HG03159 (cell line): Measurements from ENCODE around the gene ALAS1.
"Not testable (repeated sequence)": the region's sequence is repeated elsewhere in the genome, so short reads cannot be mapped to it uniquely, and the experiment has no call there.

ENCODE experiments used
- ATAC-seq: cut with Tn5 transposase; IDR thresholded peaks from one replicate; pipeline ENCODE4 v1.9.1; 2021; ENCODE audit warnings: mild to moderate bottlenecking, moderate library complexity; ENCODE audit not compliant: unreplicated experiment

The ALAS1 gene

DNA sequence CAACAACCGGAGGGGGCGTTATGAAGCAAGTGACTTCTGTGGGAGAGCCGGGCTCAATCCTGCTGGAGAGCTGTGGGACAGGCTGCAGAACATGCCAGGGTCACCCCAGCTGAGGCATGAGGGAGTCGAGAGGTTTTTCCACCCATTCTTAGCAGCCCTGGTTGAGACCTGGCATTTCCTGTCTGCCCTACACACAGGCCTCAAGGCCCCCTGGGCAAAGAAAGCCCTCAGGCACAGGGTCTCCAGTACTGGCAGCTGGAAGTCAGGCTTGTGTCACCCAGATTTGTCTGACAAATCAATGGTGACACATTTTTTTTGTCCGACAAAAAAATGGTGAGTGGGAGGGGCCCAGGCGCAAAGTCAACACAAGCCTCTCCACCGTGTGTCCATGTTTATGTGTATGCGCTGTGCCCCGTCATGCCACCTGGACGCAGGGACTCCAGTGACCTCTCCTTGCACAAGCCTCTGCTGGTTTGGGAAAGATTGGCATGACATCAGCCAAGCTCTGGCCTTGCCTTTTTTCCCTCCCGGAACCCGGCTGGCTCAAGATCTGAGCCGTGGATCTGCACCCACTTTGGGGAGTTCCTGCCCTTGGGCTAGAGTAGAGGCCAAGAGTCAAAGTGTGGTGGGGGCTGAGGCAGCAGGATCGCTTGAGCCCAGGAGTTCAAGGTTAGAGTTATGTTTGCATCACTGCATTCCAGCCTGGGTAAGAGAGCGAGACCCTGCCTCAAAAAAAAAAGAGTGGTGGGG lies 20.8 kb upstream of the ALAS1 start:
- no peak for ATAC-seq

DNA sequence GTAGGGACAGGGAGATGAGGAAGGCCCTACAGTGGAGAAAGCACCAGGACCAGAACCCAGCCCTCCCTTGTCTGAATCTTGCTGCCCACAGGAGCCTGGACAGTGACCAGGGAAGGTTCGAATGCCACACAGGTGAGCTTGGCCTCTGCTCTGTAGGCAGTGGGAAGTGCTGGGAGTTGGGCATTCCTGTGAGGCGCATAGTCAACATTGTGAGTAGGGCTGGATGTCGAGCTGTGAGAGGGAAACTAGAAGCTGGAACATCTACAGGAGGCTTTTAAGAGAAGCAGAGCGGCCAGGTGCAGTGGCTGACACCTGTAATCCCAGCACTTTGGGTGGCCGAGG lies 20.3 kb upstream of the ALAS1 start:
- no peak for ATAC-seq

DNA sequence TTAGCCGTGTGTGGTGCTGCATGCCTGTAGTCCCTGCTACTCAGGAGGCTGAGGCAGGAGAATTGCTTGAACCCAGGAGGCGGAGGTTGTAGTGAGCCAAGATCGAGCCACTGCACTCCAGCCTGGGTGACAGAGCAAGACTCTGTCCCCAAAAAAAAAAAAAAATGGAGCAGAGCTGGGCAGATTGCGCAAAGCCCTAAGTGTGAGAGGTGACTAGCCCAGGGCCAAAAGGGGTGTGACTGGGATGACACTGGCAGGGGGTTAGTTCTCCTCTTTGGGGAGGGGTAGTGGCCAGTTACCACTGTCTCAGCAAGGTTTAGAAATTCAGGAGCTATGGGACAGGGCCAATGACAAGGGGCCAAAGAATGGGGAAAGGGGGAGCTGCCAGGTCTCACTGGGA lies 19.8 kb upstream of the ALAS1 start:
- ATAC-seq, result not testable (repeated sequence)

DNA sequence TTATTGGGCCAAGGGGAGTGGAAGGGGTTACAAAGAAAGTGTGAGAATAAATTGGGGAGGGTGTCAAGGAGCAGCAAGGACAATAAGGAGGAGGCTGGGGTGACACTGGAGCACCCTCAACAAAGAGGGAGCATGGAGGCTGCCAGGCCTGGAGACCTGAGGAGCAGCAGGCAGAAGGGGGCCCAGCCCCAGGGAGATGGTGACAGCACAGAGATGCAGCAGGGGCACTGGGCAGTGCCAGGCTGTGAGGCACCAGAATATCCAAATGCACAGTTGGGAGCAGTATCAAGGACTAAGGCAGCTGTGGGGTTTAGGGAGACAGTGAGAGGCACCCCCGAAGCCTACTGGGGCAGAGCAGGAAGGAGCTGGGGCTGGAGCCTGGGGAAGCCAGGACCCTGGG lies 19.4 kb upstream of the ALAS1 start:
- no peak for ATAC-seq

DNA sequence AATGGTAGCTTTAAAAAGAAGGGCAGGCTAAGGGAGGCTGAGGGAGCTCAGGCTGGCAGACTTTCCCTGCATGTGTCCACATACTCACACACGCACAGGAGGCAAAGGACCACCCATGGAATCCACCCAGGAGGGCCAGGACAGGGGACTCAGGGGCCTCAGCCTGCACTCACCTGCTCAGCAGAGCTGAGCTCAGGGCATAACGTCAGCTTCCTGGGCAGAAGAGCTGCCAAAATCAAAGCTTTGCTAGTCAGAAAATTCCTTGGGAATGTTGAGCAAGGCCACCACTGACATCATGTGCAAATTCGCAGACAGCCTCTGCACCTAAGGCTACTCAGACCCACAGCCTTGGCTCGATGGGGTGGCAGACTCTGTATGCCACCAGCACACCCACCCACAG lies 16.4 kb upstream of the ALAS1 start:
- ATAC-seq, result no peak

DNA sequence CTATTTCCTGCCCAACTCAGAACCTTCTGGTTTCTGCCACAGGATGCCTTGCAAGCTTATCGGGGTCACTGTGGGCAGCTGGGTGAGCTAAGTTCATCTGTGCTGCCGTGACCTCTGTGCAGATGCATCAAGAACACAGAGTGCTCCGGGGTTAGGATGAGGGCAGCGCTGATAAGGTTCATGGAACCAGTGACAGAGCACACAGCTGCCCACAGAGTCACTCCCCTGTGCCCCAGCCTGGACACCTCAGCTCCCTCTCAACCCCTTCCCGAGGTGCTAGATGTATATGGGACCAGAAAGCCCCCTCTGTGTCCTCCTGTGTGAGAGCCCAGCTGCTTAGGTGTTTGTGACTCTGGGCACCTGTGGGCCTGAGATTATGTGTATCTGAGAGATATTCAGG lies 15.8 kb upstream of the ALAS1 start:
- no peak for ATAC-seq

DNA sequence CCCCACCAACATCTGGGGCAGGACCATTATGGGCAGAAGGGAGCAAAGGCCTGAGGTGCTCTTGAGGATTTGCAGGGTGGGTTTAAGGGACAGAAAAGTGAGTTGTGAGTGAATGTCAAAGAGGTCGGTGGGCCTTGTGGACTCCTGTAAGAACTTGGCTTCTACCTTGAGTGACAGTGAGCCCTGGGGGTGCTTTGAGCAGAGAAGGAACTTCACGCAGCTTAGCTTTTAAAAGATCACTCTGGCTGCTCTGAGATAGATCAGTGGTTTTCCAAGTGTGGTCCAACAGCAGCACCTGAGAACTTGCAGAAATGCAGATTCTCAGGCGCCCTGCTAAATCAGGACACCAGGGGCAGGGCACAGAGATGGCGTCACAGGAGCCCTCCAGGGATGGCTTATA lies 15.3 kb upstream of the ALAS1 start:
- no peak for ATAC-seq

DNA sequence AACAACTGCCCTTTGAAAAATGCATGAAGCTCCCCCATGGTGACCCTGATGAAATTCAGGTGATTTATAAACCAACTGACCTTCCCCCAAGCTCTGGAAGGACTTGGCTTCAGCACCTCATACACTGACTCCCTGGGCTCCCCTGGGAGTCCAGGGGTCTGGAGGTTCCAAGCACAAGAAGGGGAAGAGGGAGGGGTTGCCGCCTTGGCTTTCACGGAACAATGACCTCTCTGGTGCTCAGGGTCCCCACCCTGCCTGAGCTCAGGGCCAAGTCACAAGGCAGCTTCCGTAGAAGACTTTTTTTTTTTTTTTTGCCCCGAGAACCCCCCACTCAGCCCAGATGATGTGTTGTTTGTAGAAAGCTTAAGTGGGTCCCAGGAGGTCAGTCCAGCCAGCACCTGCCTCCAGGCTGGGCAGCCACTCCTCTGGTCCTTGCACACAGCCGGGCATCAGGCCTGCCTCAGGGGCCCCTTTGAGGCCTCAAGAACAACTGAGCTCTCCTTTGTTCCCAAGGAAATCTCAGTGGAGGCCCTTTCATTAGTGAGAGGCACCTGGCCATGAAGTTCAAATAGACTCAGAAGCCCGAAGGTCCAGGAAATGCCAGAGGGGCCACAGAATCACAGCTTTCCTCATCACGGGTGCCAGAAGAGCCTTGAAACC lies 14.0 kb upstream of the ALAS1 start:
- ATAC-seq, result no peak

DNA sequence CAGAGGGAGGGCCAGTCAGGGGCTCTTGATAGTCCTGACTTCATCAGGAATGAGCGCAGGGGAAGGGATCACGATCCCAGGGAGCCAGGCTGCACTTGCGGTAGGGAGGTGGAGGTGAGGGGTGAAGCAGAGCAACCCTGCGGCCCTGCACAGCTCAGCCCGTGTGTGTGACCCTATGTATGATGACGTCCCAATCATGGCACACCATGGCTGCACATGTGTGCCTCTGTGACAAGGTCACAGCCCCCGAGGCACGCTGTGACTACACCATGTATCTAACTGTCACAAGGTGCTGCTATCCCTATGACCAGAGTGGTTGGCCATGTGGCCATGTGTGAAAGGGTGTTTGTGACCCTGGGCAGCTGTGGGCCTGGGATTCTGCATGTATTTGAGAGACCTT lies 13.3 kb upstream of the ALAS1 start:
- ATAC-seq, result no peak

DNA sequence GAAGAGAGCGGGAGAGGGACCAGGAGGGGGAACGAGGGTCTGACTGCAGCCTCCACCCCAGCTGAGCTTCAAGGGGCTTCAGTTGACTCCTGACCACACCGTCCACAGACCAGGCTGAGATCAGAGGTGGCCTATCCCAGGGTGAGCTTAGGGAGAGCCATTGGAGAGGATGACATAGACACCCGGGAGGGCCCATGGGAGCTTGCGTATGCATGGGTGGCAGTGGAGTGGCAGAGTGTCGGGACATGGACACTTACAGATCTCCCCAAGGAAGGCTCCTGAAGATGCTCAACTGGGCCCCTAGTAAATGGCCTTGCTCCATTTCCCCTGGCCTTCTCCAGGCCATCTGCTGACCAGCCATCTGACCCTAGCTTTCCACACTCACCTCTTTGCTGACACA lies 12.6 kb upstream of the ALAS1 start:
- no peak for ATAC-seq

DNA sequence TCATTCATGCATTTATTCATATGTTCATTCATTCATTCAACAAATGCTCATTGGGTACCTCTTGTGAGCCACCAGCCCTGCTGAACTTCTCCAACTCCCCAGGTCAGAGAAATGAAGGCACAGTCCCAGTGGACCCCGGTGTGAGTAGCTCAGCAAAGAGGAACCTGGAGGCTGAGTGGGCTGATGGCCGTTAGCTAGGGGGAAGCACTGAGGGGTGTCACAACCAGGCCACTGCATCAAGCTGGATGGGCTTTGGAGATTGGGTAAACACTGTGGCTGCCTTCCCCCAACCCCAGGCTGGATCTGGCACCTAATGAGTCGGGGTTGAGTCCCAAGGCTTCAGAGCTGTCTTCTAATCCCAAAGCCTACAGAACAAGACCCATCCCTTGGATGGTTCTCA lies 12.1 kb upstream of the ALAS1 start:
- no peak for ATAC-seq

DNA sequence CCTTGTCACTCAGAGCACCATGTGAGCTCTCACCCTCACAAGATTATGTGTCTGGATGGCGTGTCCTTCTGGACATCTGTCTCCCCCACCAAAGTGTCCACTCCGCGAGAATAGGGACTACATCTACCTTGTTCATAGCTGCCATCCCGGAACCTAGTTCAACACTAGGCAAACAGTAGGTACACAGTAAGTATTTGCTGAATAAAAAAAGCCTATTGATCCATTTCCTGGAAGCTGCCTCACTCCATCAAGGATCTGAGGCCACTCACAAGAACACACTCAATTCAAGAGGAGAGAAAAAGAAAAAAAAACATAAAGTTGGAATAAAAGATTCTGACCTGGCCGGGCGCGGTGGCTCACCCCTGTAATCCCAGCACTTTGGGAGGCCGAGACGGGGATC lies 11.2 kb upstream of the ALAS1 start:
- no peak for ATAC-seq

DNA sequence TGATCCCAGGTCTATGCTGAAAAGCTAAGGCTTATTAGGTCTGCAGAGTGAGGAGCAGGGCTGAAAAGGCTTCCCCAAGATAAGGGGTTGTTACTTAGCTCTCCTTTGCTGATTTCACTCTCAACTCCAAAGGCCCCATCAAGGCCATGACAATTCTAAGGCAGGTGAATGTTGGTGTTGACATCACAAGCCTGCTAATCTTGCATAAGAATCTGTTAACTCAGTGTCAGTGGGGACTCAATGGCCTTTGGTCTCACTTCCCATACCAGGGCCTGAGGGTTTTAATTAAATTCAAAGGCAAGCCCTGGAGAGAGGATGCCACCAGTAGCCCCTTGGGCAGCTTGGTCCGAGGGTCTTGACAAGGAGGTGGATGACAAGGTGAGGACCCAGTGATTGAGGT lies 9.4 kb upstream of the ALAS1 start:
- no peak for ATAC-seq

DNA sequence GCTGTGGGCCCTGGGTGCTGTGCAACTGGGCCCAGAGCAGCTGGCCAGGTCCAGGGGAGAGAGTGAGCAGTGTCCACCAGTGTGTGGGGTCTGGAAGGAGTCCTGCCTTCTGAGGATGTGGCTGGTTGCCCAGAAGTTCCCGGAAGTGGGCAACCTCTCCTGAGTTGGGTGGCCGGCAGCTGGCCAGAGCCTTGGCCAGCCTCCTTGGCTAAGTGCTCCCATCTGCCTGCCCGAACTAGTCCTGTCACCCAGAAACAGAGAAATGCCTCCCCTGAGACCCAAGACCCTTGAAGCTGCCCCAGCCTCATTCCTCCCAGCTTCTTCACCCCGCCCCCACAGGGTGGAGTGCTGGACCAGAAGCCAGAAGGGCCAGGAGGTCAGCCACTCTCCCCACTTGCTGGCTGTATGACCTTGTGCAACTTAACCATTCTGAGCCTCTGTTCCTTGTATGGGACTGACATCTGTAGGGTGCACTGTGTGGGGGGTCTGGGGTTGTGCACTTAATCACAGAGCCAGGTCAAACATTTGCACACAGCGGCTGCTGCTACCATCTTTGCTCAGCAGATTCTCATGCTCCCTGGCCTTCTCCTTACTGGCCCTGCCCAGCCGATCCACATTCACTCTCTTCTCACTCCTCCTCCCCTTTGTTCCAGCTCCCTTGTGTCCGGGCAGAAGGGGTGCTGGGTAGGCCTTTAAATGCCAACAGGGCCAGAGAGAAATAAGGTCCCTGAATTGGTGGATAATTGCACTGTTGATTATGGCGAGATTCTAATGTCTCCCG lies 7.5 kb upstream of the ALAS1 start:
- ATAC-seq, result no peak

DNA sequence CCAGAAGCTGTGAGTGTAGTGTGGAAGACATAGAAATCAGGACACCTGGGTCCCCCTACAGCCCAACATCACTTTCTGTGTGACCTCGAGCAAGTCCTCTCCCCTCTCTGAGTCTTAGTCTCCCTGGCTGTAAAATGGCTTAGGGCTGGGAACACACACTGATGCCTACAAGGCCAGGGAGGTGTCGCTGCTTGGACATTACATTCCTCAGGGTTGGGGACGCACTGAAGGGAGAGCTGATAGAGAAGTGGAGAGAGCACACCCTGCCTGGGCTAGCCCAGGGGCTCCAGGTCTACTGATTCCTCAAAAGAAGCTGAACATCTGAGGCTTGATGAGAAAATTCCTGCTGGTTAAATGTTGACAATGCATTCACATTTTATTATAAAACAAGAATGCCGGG lies 6.3 kb upstream of the ALAS1 start:
- no peak for ATAC-seq

DNA sequence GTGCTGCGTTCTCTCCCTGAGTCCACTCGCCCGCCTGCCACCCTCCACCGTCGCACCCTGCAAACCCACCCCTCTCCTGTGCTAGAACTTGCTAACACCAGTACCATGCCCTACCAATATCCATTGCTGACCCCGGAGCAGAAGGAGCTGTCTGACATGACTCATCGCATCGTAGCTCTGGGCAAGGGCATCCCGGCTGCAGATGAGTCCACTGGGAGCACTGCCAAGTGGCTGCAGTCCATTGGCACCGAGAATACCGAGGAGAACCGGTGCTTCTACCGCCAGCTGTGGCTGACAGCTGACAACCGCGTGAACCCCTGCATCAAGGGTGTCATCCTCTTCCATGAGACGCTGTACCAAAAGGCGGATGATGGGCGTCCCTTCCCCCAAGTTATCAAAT lies 4.9 kb upstream of the ALAS1 start:
- no peak for ATAC-seq

DNA sequence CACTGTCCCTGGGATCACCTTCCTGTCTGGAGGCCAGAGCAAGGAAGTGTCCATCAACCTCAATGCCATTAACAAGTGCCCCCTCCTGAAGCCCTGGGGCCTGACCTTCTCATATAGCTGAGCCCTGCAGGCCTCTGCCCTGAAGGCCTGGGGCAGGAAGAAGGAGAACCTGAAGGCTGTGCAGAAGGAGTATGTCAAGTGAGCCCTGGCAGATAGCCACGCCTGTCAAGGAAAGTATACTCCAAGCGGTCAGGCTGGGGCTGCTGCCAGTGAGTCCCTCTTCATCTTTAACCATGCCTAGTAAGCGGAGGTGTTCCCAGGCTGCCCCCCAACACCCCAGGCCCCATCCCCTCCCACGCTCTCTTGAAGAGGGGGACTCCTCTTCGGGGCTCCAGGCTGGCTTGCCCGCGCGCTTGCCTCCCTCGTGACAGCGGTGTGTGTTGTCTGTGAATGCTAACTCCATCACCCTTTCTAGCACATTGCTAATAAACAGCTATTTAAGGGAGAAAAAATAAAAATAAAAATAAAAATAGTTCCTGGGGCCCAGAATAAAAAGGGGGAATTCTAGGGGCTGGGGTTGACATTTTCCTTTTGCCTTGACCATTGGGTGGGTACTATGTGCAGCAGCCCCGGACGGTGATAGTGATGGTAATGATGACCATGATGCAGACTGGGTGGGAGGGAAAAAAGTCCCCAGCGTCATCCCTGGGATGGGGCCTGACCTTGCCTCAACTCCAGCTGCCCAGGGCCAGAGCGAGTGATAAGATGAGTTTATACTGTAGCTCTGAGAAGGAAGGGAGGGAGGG lies 3.3 kb upstream of the ALAS1 start:
- ATAC-seq, result no peak

DNA sequence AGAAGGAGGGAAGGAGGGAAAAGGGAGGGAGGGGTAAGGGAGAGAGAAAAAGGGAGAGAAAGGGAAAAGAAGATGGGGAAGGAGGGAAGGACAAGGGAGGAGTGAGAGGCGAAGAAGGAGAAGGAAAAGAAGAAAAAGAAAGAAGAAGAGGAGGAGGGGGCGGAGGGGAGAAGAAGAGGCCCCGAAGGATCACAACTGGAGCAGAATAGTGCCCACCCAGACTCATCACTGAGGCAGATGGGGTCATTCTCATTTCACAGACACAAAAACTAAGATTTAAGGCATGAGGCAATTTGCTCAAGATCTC lies 2.7 kb upstream of the ALAS1 start:
- ATAC-seq, result no peak

DNA sequence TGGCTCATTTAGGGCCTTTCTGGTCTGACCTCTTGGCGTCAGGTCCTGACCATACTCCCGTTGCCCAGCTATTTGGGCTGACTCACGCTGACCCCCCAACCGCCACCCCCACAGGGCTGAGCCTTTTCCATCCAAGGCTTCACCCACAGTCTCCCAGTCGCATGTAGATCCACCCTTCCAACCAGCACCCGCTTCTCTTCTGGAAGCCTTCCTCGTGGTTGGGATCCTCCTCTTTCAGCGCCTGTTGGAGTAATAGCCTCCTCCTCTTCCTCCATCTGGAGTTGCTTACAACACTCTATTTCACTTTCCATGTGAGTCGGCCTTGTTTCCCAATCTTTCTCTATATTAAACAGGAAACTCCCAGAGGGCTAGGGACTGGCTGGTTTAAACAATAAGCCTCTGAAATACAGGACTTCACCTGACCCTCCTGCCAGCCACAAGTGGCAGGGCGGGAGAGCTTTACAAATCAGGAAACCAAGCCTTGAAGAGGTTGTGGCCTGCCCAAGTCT lies 2.1 kb upstream of the ALAS1 start:
- no peak for ATAC-seq

DNA sequence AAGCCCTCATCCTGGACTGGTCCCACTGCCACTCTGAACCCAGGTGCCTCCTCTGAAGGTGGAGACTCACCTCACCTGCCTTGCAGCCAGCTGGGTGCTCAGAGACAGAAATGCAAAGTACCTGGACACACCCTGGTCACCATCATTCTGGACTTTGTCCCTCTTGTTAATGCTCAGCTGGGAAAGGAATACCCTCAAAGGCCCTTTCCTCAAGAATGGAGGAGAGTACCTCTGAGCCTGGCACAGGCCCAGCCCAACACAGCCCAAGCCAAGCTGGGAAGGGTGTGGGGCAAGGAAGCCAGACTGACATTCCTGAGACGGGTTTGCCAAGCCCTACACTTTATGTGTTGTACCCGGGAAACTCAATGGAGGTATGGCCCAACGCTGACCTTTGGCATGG lies 983 bp upstream of the ALAS1 start:
- no peak for ATAC-seq

DNA sequence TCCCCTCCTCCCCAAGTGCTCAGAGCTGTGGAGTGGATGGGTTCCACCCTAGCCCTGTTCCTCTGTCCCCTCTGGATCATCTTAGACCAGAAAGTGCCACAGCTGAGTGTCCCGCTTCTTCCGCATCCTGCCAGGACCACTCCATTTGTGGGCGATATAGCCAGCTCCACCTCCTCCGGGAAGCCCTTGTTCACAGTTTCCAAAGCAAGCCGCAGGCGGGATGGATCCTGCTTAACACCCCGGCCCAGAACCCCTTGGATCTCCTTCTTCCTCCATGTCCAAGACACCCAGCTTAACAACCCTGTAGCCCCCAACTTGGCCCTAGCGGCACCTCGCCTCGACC lies 490 bp upstream of the ALAS1 start:
- no peak for ATAC-seq
